Endothelial cell of umbilical vein (primary cell): ENCODE results near the gene SSNA1. TPM values are rescaled to one million over a fixed set of nuclear protein-coding genes. Genes with fewer than 3 reads are reported as not detected.

ENCODE experiments used
- BruUV-seq: library from RNA; stranded (reverse); fragments of 400-500 nt; replicated peaks from 2 replicates; lab custom pipeline; 2021; lab: Mats Ljungman, UMichigan
- CTCF ChIA-PET: fragments of 300-600, 350-600 bp; sonication (Branson Sonifier 250); formaldehyde crosslinking; loops from one replicate; lab custom pipeline; 2021; ENCODE audit warnings: antibody characterized with exemption, inconsistent platforms; lab: Charles Lee
- POLR2A ChIA-PET: fragments of 300-600, 350-600 bp; sonication (Branson Sonifier 250); formaldehyde crosslinking; loops from one replicate; lab custom pipeline; 2021; ENCODE audit warnings: antibody characterized with exemption, inconsistent platforms; lab: Charles Lee
- DNase-seq: peaks from one replicate; pipeline ENCODE4 v3.0.0-alpha.2; 2011; ENCODE audit warnings: low read depth, low spot score
- FAIRE-seq: peaks from 2 replicates; lab custom pipeline; 2011; peaks lifted over from hg19 to GRCh38; lab: Jason Lieb, UNC
- H2AFZ ChIP-seq: 2 replicates; pipeline ENCODE4 v1.6.0; 2012; ENCODE audit warnings: low read depth, low read length, control low read depth, inconsistent platforms
- H3K27ac ChIP-seq: 2 replicates; pipeline ENCODE4 v1.5.1; 2011; ENCODE audit warnings: low read depth, mild to moderate bottlenecking, control low read depth, low read length, moderate library complexity; ENCODE audit not compliant: insufficient read depth
- H3K27me3 ChIP-seq, 2 experiments: 2 replicates each; pipeline versions ENCODE4 v1.6.0 to v1.6.1; 2011; ENCODE audit warnings: low read length in 2 of 2, mixed read lengths in 1 of 2; ENCODE audit not compliant: control insufficient read depth in 2 of 2, insufficient read depth in 2 of 2
- H3K36me3 ChIP-seq, 2 experiments: 2 replicates in 1 of 2; 3 replicates in 1 of 2; pipeline ENCODE4 v1.5.1; 2011; ENCODE audit warnings: low read length in 2 of 2, mild to moderate bottlenecking in 1 of 2, moderate library complexity in 1 of 2; ENCODE audit not compliant: control insufficient read depth in 2 of 2, insufficient read depth in 2 of 2; ENCODE audit errors: extremely low read depth in 1 of 2
- H3K4me1 ChIP-seq: 3 replicates; pipeline ENCODE4 v1.5.1; 2011; ENCODE audit warnings: mild to moderate bottlenecking, low read length; ENCODE audit not compliant: control insufficient read depth, insufficient read depth; ENCODE audit errors: extremely low read depth
- H3K4me2 ChIP-seq: 2 replicates; pipeline ENCODE4 v1.6.1; 2011; ENCODE audit warnings: low read length, control low read depth, mixed read lengths; ENCODE audit not compliant: insufficient read depth
- H3K4me3 ChIP-seq, 3 experiments: fragments of 200-600 bp in 1 of 3; sonication (generic), shearing (Covaris generic) in 1 of 3; replicated peaks in 1 of 3; 2 replicates each; pipeline ENCODE4 v1.5.1; 2011 to 2016; ENCODE audit warnings: control low read depth in 3 of 3, low read length in 3 of 3, mild to moderate bottlenecking in 2 of 3, inconsistent platforms in 1 of 3, low read depth in 1 of 3, moderate library complexity in 1 of 3; ENCODE audit not compliant: insufficient read depth in 1 of 3
- H3K79me2 ChIP-seq: 2 replicates; pipeline ENCODE4 v1.6.0; 2012; ENCODE audit warnings: low read length, inconsistent platforms; ENCODE audit not compliant: control insufficient read depth, insufficient read depth
- H3K9ac ChIP-seq: replicated peaks from 2 replicates; pipeline ENCODE3; 2011; ENCODE audit warnings: low read length, control low read depth; ENCODE audit not compliant: insufficient read depth; ENCODE audit errors: extremely low read depth
- H3K9me1 ChIP-seq: replicated peaks from 3 replicates; pipeline ENCODE4 v1.6.0; 2011; ENCODE audit warnings: mild to moderate bottlenecking, low read length; ENCODE audit not compliant: control insufficient read depth, insufficient read depth; ENCODE audit errors: extremely low read depth
- H3K9me3 ChIP-seq: replicated peaks from 2 replicates; pipeline ENCODE4 v1.5.1; 2012; ENCODE audit warnings: low read length, inconsistent platforms; ENCODE audit not compliant: control insufficient read depth, insufficient read depth
- H4K20me1 ChIP-seq: replicated peaks from 2 replicates; pipeline ENCODE3; 2011; ENCODE audit warnings: mild to moderate bottlenecking, low read length; ENCODE audit not compliant: control insufficient read depth, insufficient read depth; ENCODE audit errors: extremely low read depth
- EZH2 ChIP-seq: IDR thresholded peaks from 2 replicates; pipeline ENCODE4 v1.6.1; 2012; ENCODE audit warnings: borderline replicate concordance, low read depth, mild to moderate bottlenecking, moderate library complexity, low read length, inconsistent platforms; ENCODE audit not compliant: severe bottlenecking
- FOS ChIP-seq: IDR thresholded peaks from 2 replicates; pipeline ENCODE4 v1.6.1; 2011; ENCODE audit warnings: mild to moderate bottlenecking, low read length, moderate library complexity, borderline replicate concordance; ENCODE audit not compliant: insufficient read depth
- GATA2 ChIP-seq: IDR thresholded peaks from 2 replicates; pipeline ENCODE4 v1.7.0; 2011; ENCODE audit warnings: low read depth, mild to moderate bottlenecking, moderate library complexity, mixed read lengths, low read length; ENCODE audit not compliant: insufficient read length, insufficient read depth
- JUN ChIP-seq: IDR thresholded peaks from 2 replicates; pipeline ENCODE4 v1.6.1; 2011; ENCODE audit warnings: borderline replicate concordance, low read depth; ENCODE audit not compliant: insufficient read length, insufficient read depth
- MAX ChIP-seq: IDR thresholded peaks from 2 replicates; pipeline ENCODE4 v1.6.1; 2011; ENCODE audit not compliant: insufficient read depth, insufficient read length
- MYC ChIP-seq: IDR thresholded peaks from one replicate; pipeline ENCODE4 v1.6.1; 2011; ENCODE audit warnings: mild to moderate bottlenecking, low read depth, low read length
- POLR2A ChIP-seq: IDR thresholded peaks from 2 replicates; pipeline ENCODE4 v1.6.1; 2012; ENCODE audit warnings: low read depth, mild to moderate bottlenecking, control low read depth, low read length
- POLR2AphosphoS5 ChIP-seq: IDR thresholded peaks from 2 replicates; pipeline ENCODE4 v1.6.1; 2012; ENCODE audit warnings: low read depth, mild to moderate bottlenecking, control low read depth, low read length, moderate library complexity; ENCODE audit not compliant: insufficient read depth
- dilution Hi-C: fragments of 300-500 bp; cut with MboI; formaldehyde crosslinking; loops from one replicate; pipeline ENCODE4 v1.15.0; 2019; ENCODE audit warnings: low sequenced_read_pairs; ENCODE audit not compliant: extremely low pct_ligation_motif_present
- intact Hi-C: fragments of 100-400 bp; cut with micrococcal nuclease; formaldehyde crosslinking; loops from one replicate; pipeline ENCODE4 v1.10.0; 2022
- polyA plus RNA-seq, 4 experiments: library from polyadenylated mRNA; depleted of rRNA in 3 of 4; stranded (reverse) in 3 of 4; unstranded in 1 of 4; fragments of >200 nt; gene quantifications; 2 replicates each; pipeline versions ENCODE4 v1.2.1 to v1.2.3, GENCODE V29; 2011 to 2012; ENCODE audit warnings: missing spikeins in 1 of 4
- total RNA-seq: library from RNA; stranded (reverse); gene quantifications from 2 replicates; pipeline ENCODE4 v1.2.3, GENCODE V29; 2021
- TF ChIP-seq, protein P1 (sequence below), 2 donors: IDR thresholded peaks; 1 replicate in 1 of 2; 2 replicates in 1 of 2; pipeline ENCODE4 v1.5.1; 2011; ENCODE audit warnings: low read length in 2 of 2, mild to moderate bottlenecking in 2 of 2, moderate library complexity in 2 of 2, control low read depth in 1 of 2, inconsistent platforms in 1 of 2, low read depth in 1 of 2; ENCODE audit not compliant: insufficient read depth in 1 of 2; ENCODE audit errors: extremely low read depth in 1 of 2

The SSNA1 gene
- total and polyA plus RNA-seq, 2 donors (not counting 3 experiments of a cell fraction or from before 2014, with no cell fraction given), result 89.0 to 146 TPM

DNA sequence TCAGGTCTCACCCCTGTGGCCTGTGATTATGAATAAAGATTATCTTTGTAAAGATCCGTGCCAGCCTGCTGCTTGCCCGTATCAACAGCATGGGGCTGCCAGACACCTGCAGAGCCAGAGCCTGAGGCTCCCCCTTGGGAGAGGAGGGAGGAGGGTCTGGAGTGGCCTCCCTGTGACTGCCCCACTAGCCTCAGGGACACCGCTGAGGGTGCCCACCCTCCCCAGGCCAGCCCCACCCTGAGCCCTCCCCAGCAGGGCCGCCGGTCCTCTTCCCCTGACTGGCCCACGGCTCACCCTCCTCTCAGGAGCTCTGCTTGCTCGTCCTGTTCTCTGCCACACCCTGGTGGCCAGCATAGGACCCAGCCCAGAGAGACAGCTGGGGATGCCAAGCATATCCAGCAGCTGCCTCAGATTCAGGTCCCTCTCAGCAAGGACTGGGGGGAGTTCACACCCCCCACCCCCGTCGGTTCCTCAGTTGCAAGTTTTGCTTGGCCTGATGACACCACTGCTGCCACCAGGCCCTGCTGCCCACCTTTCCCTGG is 1.9 kb downstream of the SSNA1 start:
- Histone ChIP-seq H3K27me3 (no peaks in the 10 kb centered on the region), H4K20me1 (no peaks in the 10 kb centered on the region), H3K79me2 (peaks cover 33% of the 10 kb centered on the region), H2AFZ (no peak overlapping the region), H3K4me3 (no peak overlapping the region), H3K4me2 (no peak overlapping the region), H3K27ac (no peak overlapping the region), H3K9me3 (no peaks in the 10 kb centered on the region), H3K9me1 (no peaks in the 10 kb centered on the region), H3K36me3 (peaks cover 0 to 22% of the 10 kb centered on the region in 2 experiments), H3K4me1 (peaks cover 17% of the 10 kb centered on the region), H3K9ac (no peak overlapping the region)
- dilution Hi-C loops, result no loop called here
- no peak for DNase-seq
- POLR2A ChIA-PET, result interaction anchor here (1.8 kb wide), 1 partner anchor 10 kb away, joined by 6 read pairs; the partner anchor contains the start of gene TPRN
- intact Hi-C loops, result no loop called here
- FAIRE-seq, result no peak
- TF ChIP-seq POLR2A (no peak), JUN (no peak), GATA2 (no peak), POLR2AphosphoS5 (no peak), MAX (no peak), MYC (no peak), EZH2 (no peak), FOS (no peak)
- TF ChIP-seq, protein P1, sequence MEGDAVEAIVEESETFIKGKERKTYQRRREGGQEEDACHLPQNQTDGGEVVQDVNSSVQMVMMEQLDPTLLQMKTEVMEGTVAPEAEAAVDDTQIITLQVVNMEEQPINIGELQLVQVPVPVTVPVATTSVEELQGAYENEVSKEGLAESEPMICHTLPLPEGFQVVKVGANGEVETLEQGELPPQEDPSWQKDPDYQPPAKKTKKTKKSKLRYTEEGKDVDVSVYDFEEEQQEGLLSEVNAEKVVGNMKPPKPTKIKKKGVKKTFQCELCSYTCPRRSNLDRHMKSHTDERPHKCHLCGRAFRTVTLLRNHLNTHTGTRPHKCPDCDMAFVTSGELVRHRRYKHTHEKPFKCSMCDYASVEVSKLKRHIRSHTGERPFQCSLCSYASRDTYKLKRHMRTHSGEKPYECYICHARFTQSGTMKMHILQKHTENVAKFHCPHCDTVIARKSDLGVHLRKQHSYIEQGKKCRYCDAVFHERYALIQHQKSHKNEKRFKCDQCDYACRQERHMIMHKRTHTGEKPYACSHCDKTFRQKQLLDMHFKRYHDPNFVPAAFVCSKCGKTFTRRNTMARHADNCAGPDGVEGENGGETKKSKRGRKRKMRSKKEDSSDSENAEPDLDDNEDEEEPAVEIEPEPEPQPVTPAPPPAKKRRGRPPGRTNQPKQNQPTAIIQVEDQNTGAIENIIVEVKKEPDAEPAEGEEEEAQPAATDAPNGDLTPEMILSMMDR (IDR thresholded peaks at IDR 0.05; ENCODE audit: extremely low read depth in 1 of 2, insufficient read depth in 1 of 2, low read depth in 1 of 2, low read length in 2 of 2), result no peak
- BruUV-seq, result no TSS peak
- CTCF ChIA-PET, result interaction anchor here (1.8 to 3.1 kb wide), 2 partner anchors 8 to 37 kb away, joined by 7 to 30 read pairs; partner anchors contain the start of gene RNF224
